Gastroesophageal sphincter (tissue), 3 donors: Measurements from ENCODE around the gene GIMAP8.

Source experiments
- EP300 ChIP-seq: sonication (generic); formaldehyde crosslinking; IDR thresholded peaks from one replicate; pipeline ENCODE4 v1.6.1; 2017; ENCODE audit warnings: antibody characterized with exemption, mild to moderate bottlenecking
- POLR2A ChIP-seq, 2 donors: fragments of 450-650 bp; IDR thresholded peaks; one replicate each; pipeline ENCODE4 v1.6.1; 2017; ENCODE audit warnings: antibody characterized with exemption in 2 of 2, mild to moderate bottlenecking in 2 of 2, moderate library complexity in 1 of 2
- TF ChIP-seq, protein P1 (sequence below), 4 experiments: fragments of 200-600 bp in 2 of 4; fragments of 450-650 bp in 2 of 4; sonication (generic) in 1 of 4; IDR thresholded peaks; one replicate each; pipeline ENCODE4 v1.5.1; 2017 to 2019; ENCODE audit warnings: antibody characterized with exemption in 4 of 4, mild to moderate bottlenecking in 2 of 4, moderate library complexity in 2 of 4

- TF ChIP-seq, protein P1, sequence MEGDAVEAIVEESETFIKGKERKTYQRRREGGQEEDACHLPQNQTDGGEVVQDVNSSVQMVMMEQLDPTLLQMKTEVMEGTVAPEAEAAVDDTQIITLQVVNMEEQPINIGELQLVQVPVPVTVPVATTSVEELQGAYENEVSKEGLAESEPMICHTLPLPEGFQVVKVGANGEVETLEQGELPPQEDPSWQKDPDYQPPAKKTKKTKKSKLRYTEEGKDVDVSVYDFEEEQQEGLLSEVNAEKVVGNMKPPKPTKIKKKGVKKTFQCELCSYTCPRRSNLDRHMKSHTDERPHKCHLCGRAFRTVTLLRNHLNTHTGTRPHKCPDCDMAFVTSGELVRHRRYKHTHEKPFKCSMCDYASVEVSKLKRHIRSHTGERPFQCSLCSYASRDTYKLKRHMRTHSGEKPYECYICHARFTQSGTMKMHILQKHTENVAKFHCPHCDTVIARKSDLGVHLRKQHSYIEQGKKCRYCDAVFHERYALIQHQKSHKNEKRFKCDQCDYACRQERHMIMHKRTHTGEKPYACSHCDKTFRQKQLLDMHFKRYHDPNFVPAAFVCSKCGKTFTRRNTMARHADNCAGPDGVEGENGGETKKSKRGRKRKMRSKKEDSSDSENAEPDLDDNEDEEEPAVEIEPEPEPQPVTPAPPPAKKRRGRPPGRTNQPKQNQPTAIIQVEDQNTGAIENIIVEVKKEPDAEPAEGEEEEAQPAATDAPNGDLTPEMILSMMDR (IDR thresholded peaks at IDR 0.05), result no peak
- no peak for TF ChIP-seq POLR2A (IDR thresholded peaks at IDR 0.05)
- TF ChIP-seq EP300, result no peak
Observed at GRCh38 chr7:150406567-150407421, 43.6 kb upstream of the GIMAP8 start.
